ENCODE measurements around the gene CDK10.

GRCh38 chr16:89646270-89646669, 40.2 kb upstream of the CDK10 start:
- TF ChIP-seq SIN3A (IDR thresholded peaks at IDR 0.05; ENCODE audit: low read depth, low read length) (no peak), REST (IDR thresholded peaks at IDR 0.05; ENCODE audit: low read depth, low read length) (no peak), EZH2 (IDR thresholded peaks at IDR 0.05; ENCODE audit: borderline replicate concordance, control insufficient read depth, low read depth, low read length) (no peak), JUND (IDR thresholded peaks at IDR 0.05; ENCODE audit: low read depth, low read length) (no peak), NFYB (IDR thresholded peaks at IDR 0.05; ENCODE audit: insufficient read depth, low read depth, low read length) (no peak), ZBED1 (IDR thresholded peaks at IDR 0.05; ENCODE audit: borderline replicate concordance) (no peak), CTCF (IDR thresholded peaks at IDR 0.05 in 2 of 3, conservative IDR thresholded peaks at IDR 0.05 in 1 of 3; ENCODE audit: control insufficient read depth in 2 of 3, extremely low read depth in 1 of 3, insufficient read depth in 1 of 3, low read depth in 3 of 3, low read length in 3 of 3) (no peak), POLR2A (IDR thresholded peaks at IDR 0.05; ENCODE audit: low read depth, low read length) (0 out of 2 replicates have a peak, but pooled peaks have one; percentile 16), KDM1A (IDR thresholded peaks at IDR 0.05; ENCODE audit: borderline replicate concordance) (no peak), TAF1 (IDR thresholded peaks at IDR 0.05; ENCODE audit: borderline replicate concordance, low read depth, low read length) (no peak), RAD21 (IDR thresholded peaks at IDR 0.05; ENCODE audit: insufficient read depth, low read depth, low read length) (no peak), CHD2 (IDR thresholded peaks at IDR 0.05; ENCODE audit: borderline replicate concordance, low read depth, low read length) (no peak)
- TF ChIP-seq, protein P1, sequence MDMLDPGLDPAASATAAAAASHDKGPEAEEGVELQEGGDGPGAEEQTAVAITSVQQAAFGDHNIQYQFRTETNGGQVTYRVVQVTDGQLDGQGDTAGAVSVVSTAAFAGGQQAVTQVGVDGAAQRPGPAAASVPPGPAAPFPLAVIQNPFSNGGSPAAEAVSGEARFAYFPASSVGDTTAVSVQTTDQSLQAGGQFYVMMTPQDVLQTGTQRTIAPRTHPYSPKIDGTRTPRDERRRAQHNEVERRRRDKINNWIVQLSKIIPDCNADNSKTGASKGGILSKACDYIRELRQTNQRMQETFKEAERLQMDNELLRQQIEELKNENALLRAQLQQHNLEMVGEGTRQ (IDR thresholded peaks at IDR 0.05; ENCODE audit: borderline replicate concordance, low read depth, low read length) = no peak
